T-helper 17 cell (primary cell): Measurements from ENCODE around the gene PHLPP1. TPM values are rescaled to one million over a fixed set of nuclear protein-coding genes. Genes with fewer than 3 reads are reported as not detected.

Experiments used
- ATAC-seq: fragments of 150-1000 bp; cut with Tn5 transposase; 2 replicates; pipeline ENCODE4 v1.10.0; 2021; ENCODE audit warnings: mild to moderate bottlenecking, moderate library complexity
- DNase-seq, 3 donors: peaks; one replicate each; pipeline versions ENCODE4 v3.0.0 to v3.0.0-alpha.2; 2020 to 2021
- H3K9me3 ChIP-seq: one replicate; pipeline ENCODE4 v1.7.0; 2013; ENCODE audit warnings: low read length, mild to moderate bottlenecking; ENCODE audit not compliant: control insufficient read depth, poor library complexity, severe bottlenecking
- H3K27ac Mint-ChIP-seq: one replicate; pipeline ENCODE4 v1.8.0; 2022; ENCODE audit warnings: mild to moderate bottlenecking, moderate library complexity, mixed read lengths
- H3K27me3 Mint-ChIP-seq: one replicate; pipeline ENCODE4 v1.8.0; 2022; ENCODE audit warnings: mixed read lengths
- H3K36me3 Mint-ChIP-seq: one replicate; pipeline ENCODE4 v1.8.0; 2022; ENCODE audit warnings: low read depth, mixed read lengths
- H3K4me1 Mint-ChIP-seq: one replicate; pipeline ENCODE4 v1.8.0; 2022; ENCODE audit warnings: mild to moderate bottlenecking, mixed read lengths
- H3K4me3 Mint-ChIP-seq: one replicate; pipeline ENCODE4 v1.8.0; 2022; ENCODE audit warnings: mild to moderate bottlenecking, moderate library complexity, mixed read lengths
- total RNA-seq, 4 donors: library from RNA in 2 of 4; stranded (reverse) in 2 of 4; gene quantifications; one replicate each; pipeline ENCODE4 v1.2.3 and lab custom pipeline; 2022 to 2026

The PHLPP1 gene
- total RNA-seq, 2 donors from 2014 or later: 9.0 to 10.8 TPM

DNA sequence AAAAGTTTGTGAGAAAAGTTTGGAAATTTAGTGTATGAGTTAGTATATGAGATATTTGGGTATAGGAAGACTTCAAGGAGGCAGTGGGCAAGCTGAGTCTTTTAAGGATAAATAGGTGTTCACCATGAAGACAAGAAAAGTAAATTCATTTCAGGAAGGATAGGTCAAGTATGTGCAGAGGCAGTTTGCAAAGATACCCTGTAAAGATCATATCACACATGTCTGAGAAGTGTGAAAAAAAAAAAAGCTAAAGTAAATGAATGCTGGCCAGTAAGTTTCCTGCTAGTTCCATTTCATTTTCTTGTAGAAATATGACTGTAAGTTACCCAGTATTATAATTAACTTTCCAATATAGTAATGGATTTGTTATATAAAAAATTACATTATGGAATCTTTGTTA lies 131.0 kb downstream of the PHLPP1 start:
- peak overlapping the region; percentile 74 for H3K27ac Mint-ChIP-seq
- H3K36me3 Mint-ChIP-seq: no peaks in the 10 kb centered on the region
- ATAC-seq (no peak), DNase-seq (no peak)
- H3K4me3 Mint-ChIP-seq: no peak overlapping the region
- peaks cover 15% of the 10 kb centered on the region for H3K4me1 Mint-ChIP-seq
- H3K9me3 ChIP-seq: no peaks in the 10 kb centered on the region
- no peaks in the 10 kb centered on the region for H3K27me3 Mint-ChIP-seq

DNA sequence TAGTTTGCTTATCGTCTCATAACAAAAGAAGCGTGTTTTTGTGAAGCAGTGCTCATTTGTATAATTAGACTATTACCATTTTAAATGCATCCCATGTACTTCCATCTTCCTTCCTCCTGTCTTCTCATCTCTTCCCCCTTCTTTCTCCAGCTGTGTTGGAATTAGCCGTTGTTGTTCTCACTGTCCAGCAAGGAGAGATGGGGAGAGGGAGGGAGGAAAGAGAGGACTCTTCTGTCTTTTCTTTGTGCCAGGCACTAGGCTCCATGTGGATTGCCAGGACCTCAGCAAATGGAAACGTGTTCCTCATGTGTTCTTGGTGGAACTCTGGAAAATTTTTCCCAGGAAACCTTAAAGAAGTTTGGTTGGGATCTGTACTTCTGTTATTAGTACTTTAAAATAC lies 131.7 kb downstream of the PHLPP1 start:
- Mint-ChIP-seq H3K4me3 (no peak overlapping the region), H3K4me1 (peaks cover 15% of the 10 kb centered on the region), H3K27ac (no peak overlapping the region), H3K36me3 (no peaks in the 10 kb centered on the region), H3K27me3 (no peaks in the 10 kb centered on the region)
- ATAC-seq (no peak), DNase-seq (no peak)
- H3K9me3 ChIP-seq: no peaks in the 10 kb centered on the region

DNA sequence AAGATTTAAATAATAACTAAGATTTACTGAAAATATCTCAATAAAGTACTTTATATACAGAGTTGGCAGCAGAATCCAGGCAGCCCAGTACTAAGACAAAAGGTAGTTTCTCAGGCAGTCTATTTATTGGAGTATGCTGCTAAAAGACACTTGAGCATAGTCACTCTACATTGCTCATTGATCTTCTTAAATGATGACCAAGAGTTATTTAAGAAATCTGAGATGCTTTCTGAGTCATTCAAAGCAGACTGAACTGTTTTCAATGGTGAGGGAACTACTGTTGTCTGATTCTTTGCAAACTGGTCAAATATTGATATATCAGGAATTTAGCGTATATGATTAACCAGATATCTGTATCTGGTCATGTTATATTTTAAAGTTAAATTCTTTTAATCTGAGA lies 133.6 kb downstream of the PHLPP1 start:
- Mint-ChIP-seq H3K27me3 (no peaks in the 10 kb centered on the region), H3K4me1 (peaks cover 15% of the 10 kb centered on the region), H3K4me3 (no peak overlapping the region), H3K27ac (no peak overlapping the region), H3K36me3 (peaks cover 2% of the 10 kb centered on the region)
- no peaks in the 10 kb centered on the region for H3K9me3 ChIP-seq
- DNase-seq (no peak), ATAC-seq (no peak)

DNA sequence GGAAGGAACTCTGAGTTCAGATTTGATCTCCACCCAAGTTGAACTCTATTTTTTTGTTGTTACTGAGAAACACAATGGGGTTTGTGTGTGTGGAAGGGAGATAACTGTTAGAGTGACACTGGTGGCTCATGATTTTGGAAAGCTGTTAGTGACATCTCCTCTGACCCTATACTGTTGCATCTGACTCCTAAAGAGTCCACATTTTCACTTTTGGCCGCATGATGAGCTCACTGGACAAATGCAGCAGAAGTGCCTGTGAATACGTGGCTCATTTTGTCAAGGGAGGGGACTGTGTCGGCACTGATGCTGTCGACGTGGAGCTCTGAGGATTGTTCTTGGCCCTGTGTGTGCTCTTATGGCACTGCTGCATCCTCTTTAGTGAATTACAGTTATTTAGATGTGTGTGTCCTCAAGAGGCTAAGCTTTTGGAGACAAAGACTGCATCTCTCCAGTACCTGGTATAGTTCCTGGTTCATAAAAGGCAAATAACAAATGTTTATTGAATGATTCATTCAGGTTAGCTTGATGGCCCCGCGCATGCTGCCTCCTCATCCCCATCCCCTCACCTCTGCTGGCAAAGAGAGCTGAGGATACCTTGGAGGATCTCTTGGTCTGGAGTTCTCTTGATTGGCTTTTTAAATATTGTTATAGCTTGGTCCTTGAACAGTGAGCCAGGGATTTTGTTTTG lies 135.4 kb downstream of the PHLPP1 start:
- no peak overlapping the region for H3K4me3 Mint-ChIP-seq
- H3K27ac Mint-ChIP-seq: no peak overlapping the region
- H3K4me1 Mint-ChIP-seq: peaks cover 3% of the 10 kb centered on the region
- peaks cover 2% of the 10 kb centered on the region for H3K36me3 Mint-ChIP-seq
- DNase-seq (no peak), ATAC-seq (no peak)
- no peaks in the 10 kb centered on the region for H3K27me3 Mint-ChIP-seq
- H3K9me3 ChIP-seq: no peaks in the 10 kb centered on the region

DNA sequence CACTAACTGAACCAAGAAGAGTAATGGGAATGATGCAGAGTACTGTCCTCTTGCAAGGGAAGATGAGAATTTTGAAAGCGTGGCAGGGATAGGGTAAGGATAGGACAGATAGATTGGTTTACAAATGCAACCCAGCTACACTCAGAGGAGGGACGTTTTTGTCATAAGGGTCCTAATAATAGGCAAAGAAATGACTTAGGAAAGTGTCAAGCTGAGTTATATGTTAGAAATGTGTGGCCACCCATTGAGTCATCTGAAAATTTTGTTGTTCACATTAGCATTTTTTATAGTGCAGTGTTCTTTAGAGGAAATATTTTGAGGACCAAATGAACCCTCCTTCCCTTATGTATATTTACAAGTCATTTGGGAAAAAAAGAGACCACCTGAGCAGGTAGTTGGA lies 137.5 kb downstream of the PHLPP1 start:
- Mint-ChIP-seq H3K27ac (no peak overlapping the region), H3K27me3 (no peaks in the 10 kb centered on the region), H3K4me3 (no peak overlapping the region), H3K4me1 (peaks cover 2% of the 10 kb centered on the region), H3K36me3 (peaks cover 2% of the 10 kb centered on the region)
- DNase-seq (no peak), ATAC-seq (no peak)
- H3K9me3 ChIP-seq: no peaks in the 10 kb centered on the region

DNA sequence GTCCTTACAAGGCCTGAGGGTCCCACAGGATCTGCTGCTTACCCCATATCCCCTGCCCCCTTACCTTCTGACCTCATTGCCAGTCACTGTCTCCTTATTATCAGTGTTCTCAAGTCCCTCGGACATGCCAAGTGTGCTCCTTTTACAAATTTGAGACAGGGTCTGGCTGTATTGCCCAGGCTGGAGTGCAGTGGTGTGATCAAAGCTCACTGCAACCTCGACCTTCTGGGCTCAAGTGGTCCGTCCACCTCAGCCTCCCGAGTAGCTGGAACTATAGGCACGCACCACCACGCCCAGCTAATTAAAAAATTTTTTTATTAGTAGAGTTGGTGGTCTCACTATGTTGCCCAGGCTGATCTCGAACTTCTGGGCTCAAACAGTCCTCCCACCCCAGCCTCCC lies 141.0 kb downstream of the PHLPP1 start:
- ATAC-seq: no peak
- H3K27ac Mint-ChIP-seq: no peak overlapping the region

DNA sequence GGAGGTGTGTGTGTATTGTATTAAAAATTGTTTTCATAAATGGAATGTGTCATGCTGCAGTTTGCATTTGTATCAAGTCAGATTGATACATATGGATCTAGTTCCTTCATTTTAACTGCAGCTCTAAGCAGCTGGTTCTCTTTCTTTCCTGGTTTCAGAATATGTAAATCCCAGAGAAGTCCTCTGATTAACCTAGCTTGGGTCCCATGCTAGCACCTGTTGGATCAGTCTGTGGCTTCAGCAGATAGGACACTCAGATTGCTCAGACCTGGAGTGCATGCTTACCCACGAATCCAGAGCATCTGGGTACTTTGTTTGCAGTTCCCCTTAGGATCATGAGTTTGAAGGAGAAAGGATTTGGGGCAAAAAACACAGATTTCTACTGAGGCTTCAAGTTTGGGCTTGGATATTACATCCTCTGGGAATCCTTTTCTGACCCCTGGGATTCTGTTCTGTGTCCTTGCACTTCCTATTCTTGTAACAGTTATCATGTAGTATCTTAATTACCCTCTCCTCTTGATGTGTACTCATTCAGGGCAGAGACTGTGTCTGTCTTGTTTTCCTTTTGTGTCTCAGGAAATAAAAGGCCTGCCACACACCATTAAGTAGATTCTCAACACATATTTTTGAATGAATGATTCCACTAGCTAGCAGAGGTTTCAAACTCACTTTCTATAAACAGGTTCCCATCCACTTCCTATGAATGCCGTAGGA lies 142.1 kb downstream of the PHLPP1 start:
- Mint-ChIP-seq H3K4me3 (no peak overlapping the region), H3K27ac (no peak overlapping the region), H3K4me1 (peaks cover 2% of the 10 kb centered on the region), H3K36me3 (peaks cover 2% of the 10 kb centered on the region), H3K27me3 (no peaks in the 10 kb centered on the region)
- ATAC-seq (no peak), DNase-seq (no peak)
- no peaks in the 10 kb centered on the region for H3K9me3 ChIP-seq

More for the DNA sequence above, 141.0 kb downstream of the PHLPP1 start:
- no peaks in the 10 kb centered on the region for H3K27me3 Mint-ChIP-seq
- peaks cover 2% of the 10 kb centered on the region for H3K36me3 Mint-ChIP-seq
- H3K4me1 Mint-ChIP-seq: peaks cover 2% of the 10 kb centered on the region
- no peak overlapping the region for H3K4me3 Mint-ChIP-seq
- no peaks in the 10 kb centered on the region for H3K9me3 ChIP-seq
- no peak for DNase-seq

DNA sequence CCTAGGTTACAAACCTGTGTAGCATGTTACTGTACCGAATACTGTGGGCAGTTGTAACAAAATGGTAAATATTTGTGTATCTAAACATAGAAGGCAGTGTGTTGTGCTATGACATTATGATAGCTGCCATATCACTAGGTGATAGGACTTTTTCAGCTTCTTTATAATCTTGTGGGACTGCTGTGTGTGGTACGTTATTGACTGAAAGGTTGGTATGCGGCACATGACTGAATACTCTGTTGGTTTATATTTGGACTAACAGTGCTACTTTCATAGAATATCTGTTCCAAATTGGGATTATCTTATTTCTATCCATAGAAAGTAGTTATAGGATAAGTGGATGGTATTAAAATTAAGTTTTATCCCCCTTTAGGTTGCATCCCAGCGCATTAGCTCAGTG lies 144.7 kb downstream of the PHLPP1 start:
- Mint-ChIP-seq H3K36me3 (no peaks in the 10 kb centered on the region), H3K27me3 (no peaks in the 10 kb centered on the region), H3K27ac (no peak overlapping the region), H3K4me1 (peaks cover 2% of the 10 kb centered on the region), H3K4me3 (no peak overlapping the region)
- ATAC-seq (no peak), DNase-seq (no peak)
- no peaks in the 10 kb centered on the region for H3K9me3 ChIP-seq

DNA sequence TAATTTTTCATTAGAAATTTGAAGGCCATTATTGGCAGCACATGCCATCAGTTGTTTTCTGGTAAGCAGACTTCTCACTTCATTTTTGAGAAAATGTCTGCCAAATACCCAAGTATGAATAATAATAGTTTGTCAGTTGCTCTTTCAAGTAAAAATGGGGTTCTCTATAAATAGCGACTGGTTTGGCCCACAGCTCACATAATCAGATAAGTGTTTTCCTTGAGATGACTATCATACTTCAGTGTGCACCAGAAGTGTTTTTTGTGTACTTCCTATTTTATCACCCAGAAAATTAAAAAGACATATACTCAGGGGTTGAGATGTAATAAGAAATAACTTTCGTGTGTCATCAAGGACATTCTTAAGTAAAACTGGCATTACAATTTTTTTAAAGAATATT lies 147.1 kb downstream of the PHLPP1 start:
- Mint-ChIP-seq H3K27me3 (no peaks in the 10 kb centered on the region), H3K27ac (no peak overlapping the region), H3K4me3 (no peak overlapping the region), H3K4me1 (no peaks in the 10 kb centered on the region), H3K36me3 (no peaks in the 10 kb centered on the region)
- no peaks in the 10 kb centered on the region for H3K9me3 ChIP-seq
- DNase-seq: no peak
- ATAC-seq: no peak

DNA sequence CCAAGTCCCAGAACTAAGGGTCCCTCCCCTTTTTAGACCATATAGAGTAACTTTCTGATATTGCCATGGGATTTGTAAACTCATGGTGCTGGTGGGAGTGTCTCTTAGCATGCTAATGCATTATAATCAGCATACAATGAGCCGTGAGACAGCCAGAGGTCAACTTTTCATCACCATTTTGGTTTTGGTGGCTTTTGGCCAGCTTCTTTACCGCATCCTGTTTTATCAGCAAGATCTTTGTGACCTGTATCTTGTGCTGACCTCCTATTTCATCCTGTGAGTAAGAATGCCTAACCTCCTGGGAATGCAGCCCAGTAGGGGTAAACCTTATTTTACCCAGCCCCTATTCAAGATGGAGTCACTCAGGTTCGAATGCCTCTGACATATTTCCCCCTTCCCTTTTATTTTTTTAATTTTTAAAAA lies 148.2 kb downstream of the PHLPP1 start:
- Mint-ChIP-seq H3K36me3 (no peaks in the 10 kb centered on the region), H3K4me1 (no peaks in the 10 kb centered on the region), H3K27ac (no peak overlapping the region), H3K27me3 (no peaks in the 10 kb centered on the region), H3K4me3 (no peak overlapping the region)
- no peaks in the 10 kb centered on the region for H3K9me3 ChIP-seq
- ATAC-seq: no peak
- DNase-seq: no peak

DNA sequence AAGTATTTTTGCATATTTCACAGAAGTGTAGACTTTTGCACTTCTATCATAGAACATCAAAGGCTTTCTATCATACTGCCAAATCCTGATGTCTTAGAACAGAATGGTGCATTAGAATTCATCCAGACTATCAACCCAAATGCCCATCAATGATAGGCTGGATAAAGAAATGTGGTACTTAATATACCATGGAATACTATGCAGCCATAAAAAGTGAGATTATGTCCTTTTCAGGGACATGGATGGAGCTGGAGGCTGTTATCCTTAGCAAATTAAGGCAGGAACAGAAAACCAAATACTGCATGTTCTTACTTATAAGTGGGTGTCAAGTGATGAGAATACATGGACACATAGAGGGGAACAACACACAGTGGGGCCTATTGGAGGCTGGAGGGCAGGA lies 150.2 kb downstream of the PHLPP1 start:
- no peak for ATAC-seq
- Mint-ChIP-seq H3K27me3 (no peaks in the 10 kb centered on the region), H3K27ac (no peak overlapping the region), H3K4me3 (no peak overlapping the region), H3K4me1 (peaks cover 8% of the 10 kb centered on the region), H3K36me3 (no peaks in the 10 kb centered on the region)
- H3K9me3 ChIP-seq: no peaks in the 10 kb centered on the region
- DNase-seq: no peak

DNA sequence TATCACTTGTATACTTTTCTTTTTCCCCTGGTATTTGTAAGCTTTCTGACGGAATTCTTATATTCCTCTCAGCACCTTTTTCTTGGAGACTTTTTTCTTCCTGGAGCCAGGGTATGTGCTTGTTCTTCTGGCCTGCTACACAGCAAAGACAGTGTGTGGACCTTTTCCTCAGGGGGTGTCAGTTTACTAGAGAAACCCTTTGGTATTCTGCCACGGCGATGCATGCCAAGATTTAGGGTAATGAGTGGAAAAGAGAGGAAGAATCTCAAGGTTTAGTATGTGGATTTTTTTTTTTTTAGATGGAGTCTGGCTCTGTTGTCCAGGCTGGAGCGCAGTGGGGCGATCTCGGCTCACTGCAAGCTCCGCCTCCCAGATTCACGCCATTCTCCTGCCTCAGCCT lies 152.2 kb downstream of the PHLPP1 start:
- Mint-ChIP-seq H3K27me3 (no peaks in the 10 kb centered on the region), H3K27ac (no peak overlapping the region), H3K4me1 (peaks cover 10% of the 10 kb centered on the region), H3K4me3 (no peak overlapping the region), H3K36me3 (no peaks in the 10 kb centered on the region)
- ATAC-seq: no peak
- no peaks in the 10 kb centered on the region for H3K9me3 ChIP-seq
- DNase-seq: no peak

DNA sequence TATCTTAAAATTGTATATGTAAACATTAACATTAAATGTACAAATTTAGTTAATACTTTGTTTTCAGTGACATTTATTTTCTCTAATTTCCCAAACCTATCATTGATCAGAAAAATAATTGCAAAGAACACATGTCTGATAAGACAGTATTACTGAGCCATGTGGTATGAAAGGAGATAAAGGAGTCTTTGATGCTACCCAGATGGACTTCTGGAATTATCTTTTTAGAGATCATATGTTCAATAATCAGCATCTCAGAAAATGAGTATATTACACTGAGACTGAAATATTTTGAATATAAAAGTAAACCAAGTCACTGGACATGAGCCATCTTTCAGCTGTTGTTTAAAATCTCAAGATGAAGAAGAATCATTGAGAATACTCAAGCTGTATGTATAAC lies 153.3 kb downstream of the PHLPP1 start:
- Mint-ChIP-seq H3K27ac (peak overlapping the region; percentile 89), H3K36me3 (no peaks in the 10 kb centered on the region)
- no peak for DNase-seq

DNA sequence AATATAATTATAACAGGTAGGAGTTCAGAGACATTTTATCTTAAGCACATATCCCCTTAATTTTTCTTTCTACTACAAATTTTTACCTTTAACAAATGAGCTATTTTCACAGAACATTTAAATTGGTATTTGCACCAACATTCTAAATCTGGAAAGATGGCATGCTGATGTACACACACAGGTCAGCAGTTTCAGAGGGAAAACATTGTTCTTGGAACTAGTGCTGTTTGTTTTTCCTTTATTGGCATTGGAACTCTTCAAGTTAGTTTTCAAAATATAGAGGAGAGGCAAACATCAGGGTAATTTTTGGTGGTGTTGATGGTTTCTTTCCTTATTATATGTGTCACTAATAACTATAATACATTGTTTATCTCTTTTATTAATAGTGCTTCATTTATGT lies 155.3 kb downstream of the PHLPP1 start:
- no peak for DNase-seq
- H3K9me3 ChIP-seq: no peaks in the 10 kb centered on the region
- H3K4me3 Mint-ChIP-seq: no peak overlapping the region
- peak overlapping the region; percentile 89 for H3K27ac Mint-ChIP-seq
- peaks cover 10% of the 10 kb centered on the region for H3K4me1 Mint-ChIP-seq
- no peaks in the 10 kb centered on the region for H3K27me3 Mint-ChIP-seq
- ATAC-seq: no peak
- H3K36me3 Mint-ChIP-seq: no peaks in the 10 kb centered on the region

More for the DNA sequence above, 153.3 kb downstream of the PHLPP1 start:
- H3K4me3 Mint-ChIP-seq: no peak overlapping the region
- no peaks in the 10 kb centered on the region for H3K9me3 ChIP-seq
- H3K4me1 Mint-ChIP-seq: peaks cover 10% of the 10 kb centered on the region
- H3K27me3 Mint-ChIP-seq: no peaks in the 10 kb centered on the region
- ATAC-seq: no peak
